ENCODE results near the gene SVIL.

DNA sequence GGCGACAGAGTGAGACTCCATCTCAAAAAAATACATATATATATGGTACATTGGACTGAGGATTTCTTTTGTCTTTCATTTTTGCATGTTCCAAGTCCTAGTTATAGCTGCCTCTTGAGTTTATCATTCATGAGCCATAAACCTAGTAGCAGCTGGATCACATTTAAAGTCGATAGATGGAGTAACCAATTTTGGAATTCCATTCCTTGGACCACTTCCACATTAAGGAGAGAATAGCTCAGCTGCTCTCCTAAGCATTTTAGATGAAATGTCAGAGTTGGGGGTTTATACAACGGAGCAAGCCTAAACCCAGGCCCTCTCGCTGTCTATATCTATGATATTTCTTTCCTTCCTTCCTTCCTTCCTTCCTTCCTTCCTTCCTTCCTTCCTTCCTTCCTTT lies 204.7 kb downstream of the SVIL start:
- TF ChIP-seq POLR2A (IDR thresholded peaks at IDR 0.05) (no peak), CTCF (IDR thresholded peaks at IDR 0.05 in 4 of 5, conservative IDR thresholded peaks at IDR 0.05 in 1 of 5) (no peak)
